Central memory CD4-positive, alpha-beta T cell (primary cell): ENCODE measurements around the gene FCGR2B.
A peak's percentile ranks its signal among the peaks of the same experiment; 100 is the strongest.
"Not testable (repeated sequence)": the region's sequence is repeated elsewhere in the genome, so short reads cannot be mapped to it uniquely, and the experiment has no call there.

Experiments used
- DNase-seq: peaks from one replicate; pipeline ENCODE4 v3.0.0; 2022

The FCGR2B gene

DNA sequence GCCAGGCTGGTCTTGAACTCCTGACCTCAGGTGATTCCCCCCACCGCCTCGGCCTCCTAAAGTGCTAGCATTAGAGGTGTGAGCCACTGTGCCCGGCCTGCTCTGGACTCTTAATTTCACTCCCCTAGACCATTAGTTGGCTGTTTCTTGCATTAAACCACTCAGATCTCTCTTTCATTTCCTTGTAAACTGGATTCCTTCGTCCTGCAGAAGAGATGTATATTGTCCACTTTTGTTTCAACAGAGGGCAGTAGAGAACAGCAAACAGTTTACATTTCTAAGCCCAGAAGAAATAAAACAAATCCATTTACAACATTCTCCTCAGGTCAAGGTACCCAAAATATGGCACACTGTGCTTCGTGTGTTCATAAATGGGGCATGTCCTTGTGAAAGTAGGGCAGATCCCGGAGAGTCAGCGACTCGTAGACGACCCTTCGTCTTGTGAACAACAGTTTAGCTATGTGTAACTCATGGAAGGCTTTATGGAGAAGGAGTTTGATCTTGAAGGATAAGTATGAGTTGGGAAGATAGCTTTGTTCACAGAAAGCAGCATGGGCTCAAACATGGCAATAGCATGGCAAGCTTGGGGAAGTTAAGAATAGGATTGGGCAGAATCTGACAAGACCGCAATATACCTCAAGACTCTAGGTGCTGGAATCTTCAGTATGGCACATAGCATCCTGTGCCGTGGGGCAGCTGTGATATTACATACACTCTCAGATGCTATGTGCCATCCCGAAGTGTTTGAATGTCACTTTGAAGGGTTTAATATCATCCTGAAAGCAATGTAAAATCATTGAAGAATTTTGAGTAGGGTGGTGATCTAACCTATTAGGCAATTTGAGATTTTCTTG, 15.2 kb upstream of the FCGR2B start:
- DNase-seq = peak; percentile 24

DNA sequence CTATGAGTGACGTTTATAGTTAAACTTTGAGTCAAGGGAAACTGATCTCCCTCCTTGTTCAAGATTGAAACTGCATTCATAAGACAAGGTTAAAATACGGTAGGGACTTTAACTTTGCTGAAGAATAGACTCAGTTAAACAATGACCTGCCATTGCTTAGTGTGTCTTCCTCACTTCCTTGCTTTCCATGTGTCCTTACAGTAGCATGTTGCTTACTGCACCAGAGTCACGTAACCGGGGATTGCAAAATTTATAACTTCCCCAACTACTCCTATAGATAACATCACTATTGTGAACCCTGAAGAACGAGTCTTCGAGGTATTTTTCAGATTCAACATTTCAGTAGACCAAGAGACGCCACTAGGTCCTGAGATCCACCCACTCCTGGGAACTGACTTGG, 9.4 kb upstream of the FCGR2B start:
- not testable (repeated sequence) for DNase-seq

- not testable (repeated sequence) for DNase-seq
Observed at GRCh38 chr1:161653971-161654370, 9.0 kb upstream of the FCGR2B start.

GRCh38 chr1:161658524-161658923, 4.4 kb upstream of the FCGR2B start:
- DNase-seq = not testable (repeated sequence)

DNA sequence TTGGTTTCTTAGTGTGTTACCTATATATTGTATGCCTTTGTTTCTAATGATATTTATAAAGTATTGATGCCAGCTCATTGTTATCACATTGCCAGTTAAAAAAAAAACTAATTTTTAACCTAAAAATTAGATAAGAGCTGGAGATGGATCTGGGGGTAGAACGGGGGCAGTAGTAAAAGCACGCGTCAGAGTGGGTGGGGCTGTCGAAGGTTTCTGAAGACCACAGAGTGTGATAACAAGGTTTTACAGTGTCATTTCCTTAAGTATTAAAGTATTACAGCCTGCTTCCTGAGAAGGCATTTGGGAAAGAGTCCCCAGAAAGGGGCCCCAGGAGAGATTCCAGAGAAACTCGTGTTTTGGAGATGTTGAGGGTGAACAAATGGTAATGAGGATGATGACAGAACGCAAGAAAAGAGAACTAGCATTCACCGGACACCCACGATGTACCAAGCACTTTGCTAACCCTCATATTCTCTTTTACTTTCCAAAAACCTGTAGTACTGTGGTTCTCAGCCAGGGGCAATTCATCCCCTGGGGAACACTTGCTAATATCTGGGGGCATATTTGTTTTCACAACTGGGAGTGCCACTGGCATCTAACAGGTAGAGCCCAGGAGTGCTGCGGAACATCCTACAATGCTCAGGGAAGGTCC, 1.2 kb upstream of the FCGR2B start:
- not testable (repeated sequence) for DNase-seq

- DNase-seq = not testable (repeated sequence)
Observed at GRCh38 chr1:161663569-161663968, 626 bp downstream of the FCGR2B start.

DNA sequence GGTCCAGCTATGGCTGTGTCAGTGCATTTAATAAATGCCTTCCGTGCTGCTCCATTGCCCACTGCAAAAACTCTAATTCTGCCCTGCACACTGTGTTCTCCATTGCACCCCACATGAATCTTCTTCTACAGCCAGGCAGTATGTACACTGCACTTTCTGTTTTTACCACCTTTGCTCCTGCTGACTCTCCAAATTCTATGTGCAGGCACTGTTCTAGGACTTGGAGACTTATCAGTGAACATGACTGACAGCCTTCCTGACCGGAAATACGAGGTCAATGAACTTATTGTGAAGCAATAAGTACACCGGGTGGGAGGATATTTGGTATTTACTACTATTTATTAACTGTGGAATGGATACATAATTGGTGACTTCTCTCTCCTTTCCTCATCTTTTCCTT, 1.7 kb downstream of the FCGR2B start:
- DNase-seq = not testable (repeated sequence)

DNA sequence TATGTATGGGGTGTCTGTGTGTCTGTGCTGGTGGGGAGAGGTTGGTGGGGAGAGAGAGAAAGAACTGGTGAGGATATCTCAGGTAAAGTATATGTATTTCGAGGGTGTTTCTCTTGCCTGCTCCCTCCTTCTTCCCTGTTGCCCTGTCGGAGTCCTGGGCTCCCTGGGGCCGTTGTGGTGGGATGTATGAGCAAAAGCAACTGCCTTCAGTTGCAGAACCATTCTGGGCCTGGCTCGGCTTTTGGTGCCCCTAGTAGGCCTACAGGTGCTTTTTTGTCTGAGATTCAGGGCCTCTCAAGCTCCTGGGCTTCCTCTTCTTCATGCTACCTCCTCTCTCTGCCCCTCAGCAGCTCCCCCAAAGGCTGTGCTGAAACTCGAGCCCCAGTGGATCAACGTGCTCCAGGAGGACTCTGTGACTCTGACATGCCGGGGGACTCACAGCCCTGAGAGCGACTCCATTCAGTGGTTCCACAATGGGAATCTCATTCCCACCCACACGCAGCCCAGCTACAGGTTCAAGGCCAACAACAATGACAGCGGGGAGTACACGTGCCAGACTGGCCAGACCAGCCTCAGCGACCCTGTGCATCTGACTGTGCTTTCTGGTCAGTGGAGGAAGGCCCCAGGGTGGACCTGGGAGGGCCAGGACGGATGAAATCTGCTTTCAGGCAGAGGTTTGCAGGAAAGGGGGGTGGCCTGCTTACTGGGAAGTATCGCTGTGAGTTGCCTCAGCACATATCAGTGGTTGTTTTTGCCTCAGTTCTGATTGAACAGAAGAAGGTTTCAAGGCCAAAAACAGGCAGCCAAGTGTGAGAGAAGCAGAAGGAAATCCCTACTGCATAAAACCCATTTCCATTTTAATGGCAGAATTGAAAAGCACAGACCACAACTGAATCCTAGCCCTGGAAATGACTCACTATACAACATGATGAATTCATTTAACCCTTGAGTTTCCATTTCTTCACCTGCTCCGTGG, 8.4 kb downstream of the FCGR2B start:
- not testable (repeated sequence) for DNase-seq

DNA sequence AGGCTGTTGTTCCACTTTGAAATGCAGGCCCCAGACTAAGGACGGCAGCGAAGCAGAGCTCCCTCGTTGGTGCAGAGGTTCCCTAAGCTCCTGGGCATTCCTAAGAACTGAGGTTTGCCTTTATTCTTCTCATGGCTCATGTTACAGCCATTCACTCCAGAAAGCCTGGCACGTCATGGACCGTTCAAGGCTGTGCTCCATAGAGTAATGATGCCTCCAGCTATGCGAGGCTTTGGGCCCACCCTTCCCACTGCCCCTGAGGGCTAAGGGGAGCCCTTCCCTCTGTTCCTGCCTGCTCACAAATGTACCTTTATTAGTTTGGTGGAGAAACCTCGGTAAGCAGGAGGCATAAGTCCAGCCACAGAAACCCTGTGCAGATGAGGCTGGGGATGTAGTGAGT, 10.5 kb downstream of the FCGR2B start:
- not testable (repeated sequence) for DNase-seq

GRCh38 chr1:161674447-161674846, 11.5 kb downstream of the FCGR2B start:
- DNase-seq = not testable (repeated sequence)

DNA sequence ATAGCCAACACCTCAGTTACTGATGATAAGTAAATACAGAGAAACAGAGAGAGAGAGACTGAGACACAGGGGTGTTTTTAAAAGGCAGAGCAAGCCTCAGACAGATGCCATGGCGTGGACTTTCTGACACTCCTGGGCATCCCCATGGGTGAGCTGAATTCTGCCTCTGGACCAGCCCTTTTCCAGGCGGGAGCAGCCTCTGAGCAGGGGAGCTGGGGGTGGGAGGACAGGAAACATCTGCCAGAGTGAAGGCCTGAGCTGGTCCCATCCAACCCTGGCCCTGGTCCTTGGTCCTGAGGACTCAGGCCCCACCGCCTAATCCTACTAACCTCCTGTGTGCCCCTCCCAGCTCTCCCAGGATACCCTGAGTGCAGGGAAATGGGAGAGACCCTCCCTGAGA, 12.0 kb downstream of the FCGR2B start:
- DNase-seq = not testable (repeated sequence)

GRCh38 chr1:161676441-161676840, 13.5 kb downstream of the FCGR2B start:
- no peak for DNase-seq

DNA sequence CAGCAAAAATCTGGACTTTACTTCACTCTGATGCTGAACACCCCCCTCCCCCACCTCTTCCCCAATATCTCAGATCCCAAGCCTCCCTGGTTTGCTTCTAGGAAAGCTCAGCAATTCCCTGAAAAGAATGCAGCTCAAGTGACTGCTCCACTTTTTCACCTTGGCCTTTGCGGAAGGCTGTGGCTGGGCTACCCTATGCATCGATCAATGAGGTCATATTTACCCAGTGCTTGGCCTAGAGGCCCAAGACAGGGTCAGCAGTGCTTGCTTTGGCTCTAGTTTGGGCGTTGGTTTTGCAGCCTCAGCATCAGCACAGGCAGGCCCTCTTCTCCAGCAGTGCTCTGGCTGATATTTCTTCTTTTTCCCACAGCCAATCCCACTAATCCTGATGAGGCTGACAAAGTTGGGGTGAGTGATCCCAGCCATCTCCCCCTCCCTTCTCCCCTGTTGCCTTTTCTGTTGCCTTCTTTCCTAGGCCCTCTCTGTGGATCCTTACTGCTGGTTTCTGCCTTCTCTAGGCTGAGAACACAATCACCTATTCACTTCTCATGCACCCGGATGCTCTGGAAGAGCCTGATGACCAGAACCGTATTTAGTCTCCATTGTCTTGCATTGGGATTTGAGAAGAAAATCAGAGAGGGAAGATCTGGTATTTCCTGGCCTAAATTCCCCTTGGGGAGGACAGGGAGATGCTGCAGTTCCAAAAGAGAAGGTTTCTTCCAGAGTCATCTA, 14.2 kb downstream of the FCGR2B start:
- DNase-seq = no peak

DNA sequence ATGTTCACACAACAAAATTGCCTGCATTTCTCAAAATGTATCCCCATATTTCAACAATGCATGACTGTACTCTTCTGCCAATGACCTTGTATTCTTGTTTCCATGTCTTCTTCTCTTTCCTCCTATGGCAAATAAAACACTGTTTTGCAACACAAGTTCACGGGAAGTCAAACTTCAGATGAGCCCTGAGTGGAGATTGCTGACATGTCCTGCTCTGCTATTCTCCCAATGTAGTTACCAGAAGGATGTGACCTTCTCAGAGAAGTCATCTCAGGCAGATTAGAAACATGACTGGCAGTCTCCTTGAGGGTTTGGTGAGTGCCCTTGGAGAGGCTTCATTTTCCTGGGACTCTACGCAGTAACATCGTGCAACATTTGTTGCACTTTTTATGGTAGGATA, 15.6 kb downstream of the FCGR2B start:
- no peak for DNase-seq

DNA sequence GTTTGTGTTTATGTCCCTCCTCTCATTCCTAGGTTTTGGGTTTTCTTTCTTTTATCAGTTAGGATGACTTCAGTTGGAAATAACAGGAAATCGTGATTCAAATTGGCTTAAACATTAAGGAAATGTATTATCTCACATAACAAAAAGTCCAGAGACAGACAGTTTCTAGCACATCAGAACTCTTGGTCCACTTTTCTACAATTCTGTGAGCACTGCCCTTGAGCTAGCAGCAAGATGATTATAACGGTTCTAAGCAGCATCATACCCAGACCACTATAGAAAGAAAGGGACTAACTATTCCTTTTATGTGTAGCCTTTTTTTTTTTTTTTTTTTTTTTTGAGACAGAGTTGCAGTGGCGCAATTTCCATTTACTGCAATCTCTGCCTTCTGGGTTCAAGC, 18.9 kb downstream of the FCGR2B start:
- DNase-seq = no peak

- DNase-seq = no peak
Observed at GRCh38 chr1:161688946-161689345, 26.0 kb downstream of the FCGR2B start.

DNA sequence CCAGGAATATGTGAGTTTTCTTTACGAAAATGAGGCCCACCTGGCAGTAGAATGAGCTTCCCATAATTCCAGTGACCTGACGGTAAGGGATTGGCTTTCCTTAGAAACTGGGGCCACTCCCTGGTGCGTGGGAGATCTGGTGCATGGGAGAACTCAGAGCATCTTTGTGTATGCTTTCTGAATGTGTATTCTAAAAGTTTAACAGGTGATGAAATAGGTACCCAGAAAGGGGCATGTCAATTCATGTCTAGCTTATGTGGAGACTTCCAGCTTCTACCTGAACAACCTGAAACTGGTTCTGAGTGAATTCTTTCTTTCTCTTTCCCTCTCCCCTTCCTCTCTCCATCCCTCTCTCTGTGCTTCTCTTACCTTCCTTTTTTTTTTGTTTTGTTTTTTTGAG, 28.9 kb downstream of the FCGR2B start:
- no peak for DNase-seq

DNA sequence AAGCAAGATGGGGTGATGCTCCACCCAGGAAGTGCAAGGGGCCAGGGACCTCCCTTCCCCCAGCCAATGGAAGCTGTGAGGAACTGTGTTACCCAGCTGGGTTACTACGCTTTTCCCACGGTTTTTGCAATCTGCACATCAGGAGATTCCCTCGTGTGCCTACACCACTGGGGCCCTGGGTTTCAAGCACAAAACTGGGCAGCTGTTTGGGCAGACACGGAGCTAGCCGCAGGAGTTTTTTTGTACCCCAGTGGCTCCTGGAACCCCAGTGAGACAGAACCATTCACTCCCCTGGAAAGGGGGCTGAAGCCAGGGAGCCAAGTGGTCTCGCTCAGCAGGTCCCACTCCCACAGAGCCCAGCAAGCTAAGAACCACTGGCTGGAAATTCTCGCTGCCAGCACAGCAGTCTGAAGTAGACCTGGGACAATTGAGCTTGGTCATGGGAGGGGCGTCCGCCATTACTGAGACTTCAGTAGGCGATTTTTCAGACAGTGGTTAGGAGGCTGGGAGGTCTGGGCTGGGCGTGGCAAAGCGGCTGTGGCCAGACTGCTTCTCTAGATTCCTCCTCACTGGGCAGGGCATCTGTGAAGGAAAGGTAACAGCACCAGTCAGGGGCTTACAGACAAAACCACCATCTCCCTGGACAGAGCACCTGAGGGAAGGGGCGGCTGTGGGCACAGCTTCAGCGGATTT, 30.2 kb downstream of the FCGR2B start:
- not testable (repeated sequence) for DNase-seq

DNA sequence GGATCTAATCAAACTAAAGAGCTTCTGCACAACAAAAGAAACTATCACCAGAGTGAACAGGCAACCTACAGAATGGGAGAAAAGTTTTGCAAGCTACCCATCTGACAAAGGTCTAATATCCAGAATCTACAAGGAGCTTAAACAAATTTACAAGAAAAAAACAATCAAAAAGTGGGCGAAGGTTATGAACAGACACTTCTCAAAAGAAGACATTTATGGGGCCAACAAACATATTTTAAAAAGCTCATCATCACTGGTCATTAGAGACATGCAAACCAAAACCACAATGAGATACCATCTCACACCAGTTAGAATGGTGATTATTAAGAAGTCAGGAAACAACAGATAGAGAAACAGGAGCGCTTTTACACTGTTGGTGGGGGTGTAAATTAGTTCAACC, 35.4 kb downstream of the FCGR2B start:
- not testable (repeated sequence) for DNase-seq

GRCh38 chr1:161702250-161702649, 39.3 kb downstream of the FCGR2B start:
- DNase-seq = no peak

- DNase-seq = no peak
Observed at GRCh38 chr1:161705537-161705936, 42.6 kb downstream of the FCGR2B start.

DNA sequence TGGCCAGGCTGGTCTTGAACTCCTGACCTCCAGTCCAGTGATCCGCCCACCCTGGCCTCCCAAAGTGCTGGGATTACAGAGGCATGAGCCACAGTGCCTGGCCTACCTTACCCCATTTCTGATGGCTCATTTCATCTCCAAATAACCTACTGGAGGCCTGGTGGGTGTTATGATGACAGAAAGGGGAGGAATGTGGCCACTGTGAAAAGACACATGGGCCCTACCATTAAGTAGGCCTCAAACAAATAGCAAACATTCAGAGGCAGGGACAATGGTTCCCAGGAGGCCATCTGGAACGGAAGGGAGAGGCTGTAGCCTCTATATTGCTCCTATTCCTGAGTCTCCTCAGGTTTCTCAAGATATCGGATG, 43.2 kb downstream of the FCGR2B start:
- DNase-seq = no peak
